GM21576 (cell line): ENCODE results near the gene OR7A5.
"Not testable (repeated sequence)": the region's sequence is repeated elsewhere in the genome, so short reads cannot be mapped to it uniquely, and the experiment has no call there.

Experiments used
- ATAC-seq: cut with Tn5 transposase; IDR thresholded peaks from one replicate; pipeline ENCODE4 v1.9.1; 2021; ENCODE audit warnings: mild to moderate bottlenecking, moderate library complexity; ENCODE audit not compliant: unreplicated experiment

The OR7A5 gene

DNA sequence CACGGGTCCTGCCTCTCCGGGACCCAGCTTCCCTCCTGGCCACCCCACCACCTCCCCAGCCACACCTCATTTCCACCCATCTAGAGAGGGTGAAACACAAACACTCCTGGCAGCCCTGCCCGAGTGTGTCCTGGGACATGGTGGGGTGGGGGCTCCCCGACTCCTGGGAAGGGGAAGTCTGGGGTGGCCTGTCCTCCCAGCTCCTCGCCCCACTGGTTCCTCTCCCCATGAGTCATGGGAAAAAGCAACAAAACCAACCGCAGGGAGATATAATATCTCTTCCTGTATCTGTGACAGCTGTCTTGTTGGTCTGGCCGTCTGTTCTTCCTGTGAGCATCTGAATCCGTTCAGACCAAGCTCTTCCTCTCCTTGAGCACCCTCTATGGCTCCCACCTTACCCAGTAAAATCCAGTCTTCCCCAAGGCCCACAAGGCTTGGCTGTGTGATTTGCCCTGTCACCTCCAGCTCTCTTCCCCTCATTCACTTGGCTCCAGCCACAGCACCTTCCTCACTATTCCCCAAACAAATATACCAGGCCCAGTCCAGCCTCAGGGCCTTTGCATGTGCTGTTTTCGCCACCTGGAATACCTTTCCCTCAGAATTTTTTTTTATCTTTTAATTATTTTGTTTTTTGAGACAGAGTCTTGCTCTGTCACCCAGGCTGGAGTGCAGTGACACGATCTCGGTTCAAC is 49.7 kb downstream of the OR7A5 start:
- ATAC-seq = not testable (repeated sequence)

DNA sequence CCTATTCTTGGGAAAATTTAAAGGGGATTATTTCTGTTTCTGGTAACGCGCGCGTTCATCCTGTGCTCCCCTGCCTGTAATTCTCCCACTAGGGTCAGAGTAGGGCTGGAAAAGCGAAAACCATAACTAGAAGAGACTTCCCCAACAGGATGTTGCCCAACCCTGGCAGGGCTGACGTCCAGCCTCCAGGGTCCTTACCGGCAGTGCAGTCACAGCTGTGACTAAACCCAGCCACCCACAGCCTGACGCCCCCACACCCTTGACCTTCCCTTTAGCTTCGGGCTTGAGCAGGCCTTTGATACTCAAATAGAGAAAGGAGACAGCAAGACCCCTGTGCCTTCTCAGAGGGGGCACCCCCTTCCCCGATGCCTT is 50.3 kb downstream of the OR7A5 start:
- ATAC-seq = not testable (repeated sequence)

DNA sequence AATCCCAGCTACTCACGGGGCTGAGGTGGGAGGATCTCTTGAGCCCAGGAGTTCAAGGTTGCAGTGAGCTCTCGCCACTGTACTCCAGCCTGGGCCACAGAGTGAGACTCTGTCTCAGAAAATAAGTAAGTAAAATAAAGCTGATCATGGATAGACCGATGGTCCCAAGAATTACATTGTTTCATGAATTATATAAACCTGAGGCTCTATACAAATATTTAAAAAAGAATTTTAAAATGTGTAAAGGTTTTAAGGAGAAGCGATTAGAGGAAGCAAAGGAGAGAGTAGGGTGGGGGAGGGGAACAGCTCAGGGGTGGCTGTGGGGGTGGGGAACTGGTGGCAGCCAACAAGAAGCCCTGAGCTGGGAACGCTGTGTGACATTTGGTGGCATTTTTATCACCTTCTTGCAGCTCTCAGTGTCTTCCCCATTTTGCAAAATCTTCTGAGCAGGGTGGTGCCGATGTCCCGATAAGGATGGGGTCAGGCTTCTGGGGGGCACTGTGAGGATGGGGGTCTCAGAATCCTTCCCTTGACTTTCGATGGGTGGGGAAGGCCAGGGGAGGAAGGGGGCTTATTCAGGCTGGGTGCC is 51.5 kb downstream of the OR7A5 start:
- ATAC-seq = not testable (repeated sequence)

DNA sequence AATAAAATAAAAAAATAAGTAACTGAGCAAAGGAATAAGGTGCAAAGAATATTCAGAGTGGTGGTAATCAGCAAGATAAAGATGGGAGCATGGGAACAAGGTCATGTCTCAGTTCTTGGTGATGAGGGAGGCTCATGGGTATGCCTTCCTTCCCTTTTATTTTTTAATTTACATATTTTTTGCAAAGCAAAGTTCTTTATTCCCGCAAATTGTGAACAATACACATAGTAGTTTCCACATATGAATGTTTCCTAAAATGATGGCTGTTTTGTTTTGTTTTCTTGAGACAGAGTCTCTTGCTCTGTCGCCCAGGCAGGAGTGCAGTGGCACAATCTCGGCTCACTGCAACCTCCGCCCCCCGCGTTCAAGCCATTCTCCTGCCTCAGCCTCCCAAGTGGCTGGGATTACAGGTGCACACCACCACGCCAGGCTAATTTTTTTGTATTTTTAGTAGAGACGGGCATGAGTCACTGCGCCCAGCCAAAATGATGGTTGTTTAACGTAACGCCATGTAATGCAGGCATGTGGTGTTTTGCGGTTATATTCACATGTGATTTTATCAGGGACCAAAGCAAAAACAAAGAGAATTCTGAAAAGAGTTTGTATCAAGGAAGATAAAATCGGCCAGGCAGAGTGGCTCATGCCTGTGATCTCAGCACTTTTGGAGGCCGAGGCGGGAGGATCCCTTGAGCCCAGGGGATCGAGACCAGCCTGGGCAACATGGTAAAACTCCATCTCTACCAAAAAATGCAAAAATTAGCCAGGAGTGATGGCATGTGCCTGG is 52.2 kb downstream of the OR7A5 start:
- no peak for ATAC-seq

DNA sequence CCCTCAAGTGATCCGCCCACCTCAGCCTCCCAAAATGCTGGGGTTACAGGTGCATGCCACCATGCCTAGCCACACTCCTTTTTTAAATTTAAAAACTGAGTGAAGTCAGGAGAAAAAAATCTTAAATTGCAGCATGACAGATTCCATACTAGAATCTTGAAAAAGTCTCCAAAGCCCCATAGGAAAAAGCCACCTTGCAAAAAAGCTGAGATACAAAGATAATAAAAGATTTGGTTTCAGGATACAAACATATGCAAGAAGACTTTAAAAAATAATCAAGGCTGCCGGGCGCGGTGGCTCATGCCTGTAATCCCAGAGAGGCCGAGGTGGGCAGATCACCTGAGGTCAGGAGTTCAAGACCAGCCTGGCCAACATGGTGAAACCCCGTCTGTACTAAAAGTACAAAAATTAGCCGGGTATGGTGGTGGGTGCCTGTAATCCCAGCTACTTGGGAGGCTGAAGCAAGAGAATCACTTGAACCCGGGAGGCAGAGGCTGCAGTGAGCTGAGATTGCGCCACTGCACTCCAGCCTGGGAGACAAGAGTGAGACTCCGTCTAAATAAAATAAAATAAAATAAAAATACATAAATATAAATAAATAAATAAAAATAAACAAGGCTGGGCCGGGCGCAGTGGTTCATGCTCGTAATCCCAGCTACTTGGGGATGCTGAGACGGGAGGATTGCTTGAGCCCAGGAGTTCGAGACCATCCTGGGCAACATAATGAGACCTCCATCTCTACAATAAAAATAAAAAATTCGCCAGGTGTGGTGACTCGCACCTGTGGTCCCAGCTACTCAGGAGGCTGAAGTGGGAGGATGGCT is 53.1 kb downstream of the OR7A5 start:
- ATAC-seq = not testable (repeated sequence)

DNA sequence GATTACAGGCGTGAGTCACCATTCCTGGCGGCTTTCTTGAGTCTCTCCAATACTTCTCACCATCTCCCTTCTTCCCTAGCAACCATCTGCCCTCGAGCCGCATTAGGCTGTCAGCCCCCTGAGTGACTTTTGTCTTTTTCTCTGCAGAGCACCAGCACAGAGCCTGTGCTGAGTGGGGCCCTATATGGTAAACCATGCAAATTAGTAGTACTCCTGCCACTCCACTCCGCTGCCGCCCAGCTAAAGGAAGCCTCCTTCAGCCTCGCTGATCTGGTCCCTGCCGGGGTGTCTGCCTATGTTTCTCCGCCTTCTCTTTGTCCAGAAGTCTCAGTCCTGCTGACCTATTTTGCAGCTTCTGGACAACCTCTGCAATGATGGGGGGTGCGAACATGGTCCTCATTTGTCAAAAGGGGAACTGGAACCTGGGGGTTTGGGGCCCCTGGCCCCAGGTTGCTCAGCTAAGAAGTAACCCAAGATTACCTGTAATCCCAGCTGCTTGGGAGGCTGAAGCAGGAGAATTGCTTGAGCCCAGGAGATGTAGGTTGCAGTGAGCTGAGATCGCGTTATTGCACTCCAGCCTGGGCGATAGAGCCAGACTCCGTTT is 54.3 kb downstream of the OR7A5 start:
- not testable (repeated sequence) for ATAC-seq

DNA sequence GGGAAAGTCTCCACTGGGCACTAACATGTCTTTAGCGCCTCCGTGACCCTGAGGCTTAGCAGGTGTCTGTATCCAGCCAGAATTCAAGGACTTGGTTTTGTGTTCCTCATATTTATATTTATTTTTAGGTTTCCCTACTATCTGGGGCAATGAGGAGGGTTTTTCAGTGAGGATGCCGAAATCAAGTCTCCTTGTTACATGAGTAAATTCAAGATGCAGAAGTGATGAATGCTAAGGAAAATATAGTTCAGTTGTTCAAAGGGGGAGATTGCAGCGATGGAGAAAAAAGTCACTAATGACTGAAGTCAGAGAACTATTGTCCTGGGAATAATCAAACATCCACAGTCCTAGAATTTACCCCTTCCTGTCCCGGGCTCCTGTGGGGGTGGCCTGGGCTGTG is 55.8 kb downstream of the OR7A5 start:
- no peak for ATAC-seq

DNA sequence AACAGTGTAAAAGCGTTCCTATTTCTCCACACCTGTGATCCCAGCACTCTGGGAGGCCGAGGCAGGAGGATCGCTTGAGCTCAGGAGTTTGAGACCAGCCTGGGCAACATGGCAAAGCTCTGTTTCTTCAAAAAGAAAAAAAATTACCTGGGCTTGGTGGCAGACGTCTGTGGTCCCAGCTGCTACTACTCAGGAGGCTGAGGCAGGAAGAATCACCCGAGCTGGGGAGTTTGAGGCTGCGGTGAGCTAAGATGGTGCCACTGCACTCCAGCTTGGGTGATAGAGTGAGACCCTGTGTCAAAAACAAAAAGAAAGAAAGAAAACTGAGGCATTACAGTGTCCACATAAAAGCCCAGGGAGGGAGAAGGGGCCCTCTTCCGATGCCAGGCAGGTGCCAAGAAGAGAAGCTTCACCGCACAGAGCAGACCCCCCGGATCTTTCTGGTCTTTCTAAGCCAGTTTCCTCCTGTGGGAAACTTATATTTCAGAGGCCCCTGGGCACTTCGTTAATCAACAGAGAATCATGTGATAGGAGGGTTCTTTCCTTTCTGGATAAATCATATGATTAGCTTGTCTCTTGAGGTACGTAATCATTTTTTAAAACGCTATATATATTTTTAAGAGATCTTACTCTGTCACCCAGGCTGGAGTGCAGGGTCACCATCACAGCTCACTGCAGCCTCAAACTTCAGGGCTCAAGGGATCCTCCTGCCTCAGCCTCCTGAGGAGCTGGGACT is 56.7 kb downstream of the OR7A5 start, which contains the start of gene ADGRE2:
Gene ADGRE2, minus strand, starts transcription at position 451 of the 736 bp plus-strand sequence. CDS start 1,804 bp downstream, outside the sequence.
- not testable (repeated sequence) for ATAC-seq

DNA sequence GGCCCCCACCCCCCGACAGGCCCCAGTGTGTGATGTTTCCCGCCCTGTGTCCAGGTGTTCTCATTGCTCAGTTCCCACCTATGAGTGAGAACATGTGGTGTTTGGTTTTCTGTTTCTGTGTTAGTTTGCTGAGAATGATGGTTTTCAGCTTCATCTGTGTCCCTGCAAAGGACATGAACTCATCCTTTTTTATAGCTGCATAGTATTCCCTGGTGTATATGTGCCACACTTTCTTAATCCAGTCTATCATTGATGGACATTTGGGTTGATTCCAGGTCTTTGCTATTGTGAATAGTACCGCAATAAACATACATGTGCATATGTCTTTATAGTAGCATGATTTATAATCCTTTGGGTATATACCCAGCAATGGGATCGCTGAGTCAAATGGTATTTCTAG is 57.3 kb downstream of the OR7A5 start:
- not testable (repeated sequence) for ATAC-seq
